ENCODE data around the gene KRTAP13-4. TPM values are rescaled to one million over a fixed set of nuclear protein-coding genes. Genes with fewer than 3 reads are reported as not detected.

Gene KRTAP13-4
- total and polyA plus RNA-seq, 2 donors: not detected

- Histone ChIP-seq H3K4me1 (ENCODE audit: insufficient read depth) (no peaks in the 10 kb centered on the region), H3K27ac (ENCODE audit: low read depth) (no peak overlapping the region), H3K4me3 (ENCODE audit: low read depth, low read length) (no peak overlapping the region), H3K36me3 (ENCODE audit: insufficient read depth) (no peaks in the 10 kb centered on the region)
- 57% methylated on average over 4 of the region's 4 CpGs for WGBS
- DNase-seq (ENCODE audit: extremely low spot score): no peak
Observed at GRCh38 chr21:30447056-30447455, 17.0 kb downstream of the KRTAP13-4 start.

GRCh38 chr21:30448514-30448913 is 18.5 kb downstream of the KRTAP13-4 start:
- 93% methylated on average over 3 of the region's 3 CpGs for WGBS
- Histone ChIP-seq H3K4me3 (ENCODE audit: low read depth, low read length) (no peak overlapping the region), H3K36me3 (ENCODE audit: insufficient read depth) (no peaks in the 10 kb centered on the region), H3K27ac (ENCODE audit: low read depth) (no peak overlapping the region), H3K4me1 (ENCODE audit: insufficient read depth) (no peaks in the 10 kb centered on the region)
- DNase-seq (ENCODE audit: extremely low spot score): no peak

GRCh38 chr21:30463713-30464112 is 33.7 kb downstream of the KRTAP13-4 start:
- Histone ChIP-seq H3K36me3 (ENCODE audit: insufficient read depth) (no peaks in the 10 kb centered on the region), H3K4me3 (ENCODE audit: low read depth, low read length) (no peak overlapping the region), H3K4me1 (ENCODE audit: insufficient read depth) (no peaks in the 10 kb centered on the region), H3K27ac (ENCODE audit: low read depth) (no peak overlapping the region)
- 50% methylated on average over 3 of the region's 3 CpGs for WGBS
- DNase-seq (ENCODE audit: extremely low spot score): no peak

- WGBS: 45% methylated on average over 6 of the region's 6 CpGs
- Histone ChIP-seq H3K4me3 (ENCODE audit: low read depth, low read length) (no peak overlapping the region), H3K36me3 (ENCODE audit: insufficient read depth) (no peaks in the 10 kb centered on the region), H3K4me1 (ENCODE audit: insufficient read depth) (no peaks in the 10 kb centered on the region), H3K27ac (ENCODE audit: low read depth) (no peak overlapping the region)
- DNase-seq (ENCODE audit: extremely low spot score): no peak
Observed at GRCh38 chr21:30468900-30469714, 39.1 kb downstream of the KRTAP13-4 start.

- H3K36me3 ChIP-seq (ENCODE audit: insufficient read depth): no peaks in the 10 kb centered on the region
- DNase-seq (ENCODE audit: extremely low spot score): peak; percentile 41
- 20% methylated on average over 3 of the region's 3 CpGs for WGBS
Observed at GRCh38 chr21:30478004-30478403, 48.0 kb downstream of the KRTAP13-4 start.

GRCh38 chr21:30479259-30479658 is 49.2 kb downstream of the KRTAP13-4 start:
- no peak overlapping the region for H3K4me3 ChIP-seq (ENCODE audit: low read depth, low read length)
- DNase-seq (ENCODE audit: extremely low spot score): no peak
- no peaks in the 10 kb centered on the region for H3K36me3 ChIP-seq (ENCODE audit: insufficient read depth)
- H3K4me1 ChIP-seq (ENCODE audit: insufficient read depth): no peaks in the 10 kb centered on the region
- 68% methylated on average over 4 of the region's 4 CpGs for WGBS
- H3K27ac ChIP-seq (ENCODE audit: low read depth): no peak overlapping the region

More at GRCh38 chr21:30478004-30478403, 48.0 kb downstream of the KRTAP13-4 start:
- Histone ChIP-seq H3K4me3 (ENCODE audit: low read depth, low read length) (no peak overlapping the region), H3K27ac (ENCODE audit: low read depth) (no peak overlapping the region), H3K4me1 (ENCODE audit: insufficient read depth) (no peaks in the 10 kb centered on the region)

GRCh38 chr21:30480145-30480544 is 50.1 kb downstream of the KRTAP13-4 start, which contains the start of gene KRTAP19-1:
TSS of gene KRTAP19-1 (minus strand) at chr21:30480367. CDS start at chr21:30480317, 50 bp downstream.
- no peaks in the 10 kb centered on the region for H3K4me1 ChIP-seq (ENCODE audit: insufficient read depth)
- 89% methylated on average over 7 of the region's 7 CpGs for WGBS
- no peak for DNase-seq (ENCODE audit: extremely low spot score)
- H3K36me3 ChIP-seq (ENCODE audit: insufficient read depth): no peaks in the 10 kb centered on the region
- no peak within 1 kb of the TSS for H3K27ac ChIP-seq (ENCODE audit: low read depth)
- no peak within 1 kb of the TSS for H3K4me3 ChIP-seq (ENCODE audit: low read depth, low read length)

Other genes with a start within 250 kb of the KRTAP13-4 start
- 1.6 TPM for gene CLDN8, start 214.1 kb upstream of the KRTAP13-4 start, total RNA-seq
- 0.04 TPM for gene CLDN8, start 214.1 kb upstream of the KRTAP13-4 start, polyA plus RNA-seq
- gene KRTAP24-1, start 147.3 kb upstream of the KRTAP13-4 start, total RNA-seq: not detected
- not detected for gene KRTAP24-1, start 147.3 kb upstream of the KRTAP13-4 start, polyA plus RNA-seq
- not detected for gene KRTAP25-1, start 140.7 kb upstream of the KRTAP13-4 start, total RNA-seq
- gene KRTAP25-1, start 140.7 kb upstream of the KRTAP13-4 start, polyA plus RNA-seq: not detected
- gene KRTAP26-1, start 109.9 kb upstream of the KRTAP13-4 start, total RNA-seq: not detected
- gene KRTAP26-1, start 109.9 kb upstream of the KRTAP13-4 start, polyA plus RNA-seq: not detected
- not detected for gene KRTAP27-1, start 92.5 kb upstream of the KRTAP13-4 start, total RNA-seq
- gene KRTAP27-1, start 92.5 kb upstream of the KRTAP13-4 start, polyA plus RNA-seq: not detected
- not detected for gene KRTAP23-1, start 81.6 kb upstream of the KRTAP13-4 start, total RNA-seq
- not detected for gene KRTAP23-1, start 81.6 kb upstream of the KRTAP13-4 start, polyA plus RNA-seq
- not detected for gene KRTAP13-2, start 57.9 kb upstream of the KRTAP13-4 start, total RNA-seq
- not detected for gene KRTAP13-2, start 57.9 kb upstream of the KRTAP13-4 start, polyA plus RNA-seq
- not detected for gene KRTAP13-1, start 34.2 kb upstream of the KRTAP13-4 start, total RNA-seq
- not detected for gene KRTAP13-1, start 34.2 kb upstream of the KRTAP13-4 start, polyA plus RNA-seq
- gene KRTAP13-3, start 4.3 kb upstream of the KRTAP13-4 start, total RNA-seq: not detected
- not detected for gene KRTAP13-3, start 4.3 kb upstream of the KRTAP13-4 start, polyA plus RNA-seq
- not detected for gene KRTAP15-1, start 10.1 kb downstream of the KRTAP13-4 start, total RNA-seq
- gene KRTAP15-1, start 10.1 kb downstream of the KRTAP13-4 start, polyA plus RNA-seq: not detected
- not detected for gene KRTAP19-1, start 50.1 kb downstream of the KRTAP13-4 start, total RNA-seq
- gene KRTAP19-1, start 50.1 kb downstream of the KRTAP13-4 start, polyA plus RNA-seq: not detected
- not detected for gene KRTAP19-2, start 57.2 kb downstream of the KRTAP13-4 start, total RNA-seq
- not detected for gene KRTAP19-2, start 57.2 kb downstream of the KRTAP13-4 start, polyA plus RNA-seq
- gene KRTAP19-3, start 61.8 kb downstream of the KRTAP13-4 start, total RNA-seq: not detected
- not detected for gene KRTAP19-3, start 61.8 kb downstream of the KRTAP13-4 start, polyA plus RNA-seq
- gene KRTAP19-4, start 66.9 kb downstream of the KRTAP13-4 start, total RNA-seq: not detected
- not detected for gene KRTAP19-4, start 66.9 kb downstream of the KRTAP13-4 start, polyA plus RNA-seq
- gene KRTAP19-5, start 71.9 kb downstream of the KRTAP13-4 start, total RNA-seq: not detected
- gene KRTAP19-5, start 71.9 kb downstream of the KRTAP13-4 start, polyA plus RNA-seq: not detected
- gene KRTAP19-6, start 111.6 kb downstream of the KRTAP13-4 start, total RNA-seq: not detected
- gene KRTAP19-6, start 111.6 kb downstream of the KRTAP13-4 start, polyA plus RNA-seq: not detected
- gene KRTAP19-7, start 131.1 kb downstream of the KRTAP13-4 start, total RNA-seq: not detected
- not detected for gene KRTAP19-7, start 131.1 kb downstream of the KRTAP13-4 start, polyA plus RNA-seq
- not detected for gene KRTAP22-2, start 160.2 kb downstream of the KRTAP13-4 start, total RNA-seq
- gene KRTAP22-2, start 160.2 kb downstream of the KRTAP13-4 start, polyA plus RNA-seq: not detected
- gene KRTAP6-3, start 162.2 kb downstream of the KRTAP13-4 start, total RNA-seq: not detected
- not detected for gene KRTAP6-3, start 162.2 kb downstream of the KRTAP13-4 start, polyA plus RNA-seq
- not detected for gene KRTAP6-2, start 168.7 kb downstream of the KRTAP13-4 start, total RNA-seq
- gene KRTAP6-2, start 168.7 kb downstream of the KRTAP13-4 start, polyA plus RNA-seq: not detected
- not detected for gene KRTAP22-1, start 170.9 kb downstream of the KRTAP13-4 start, total RNA-seq
- gene KRTAP22-1, start 170.9 kb downstream of the KRTAP13-4 start, polyA plus RNA-seq: not detected
- gene KRTAP6-1, start 183.7 kb downstream of the KRTAP13-4 start, total RNA-seq: not detected
- not detected for gene KRTAP6-1, start 183.7 kb downstream of the KRTAP13-4 start, polyA plus RNA-seq
- gene KRTAP20-1, start 186.2 kb downstream of the KRTAP13-4 start, total RNA-seq: not detected
- not detected for gene KRTAP20-1, start 186.2 kb downstream of the KRTAP13-4 start, polyA plus RNA-seq
- not detected for gene KRTAP20-4, start 190.4 kb downstream of the KRTAP13-4 start, total RNA-seq
- not detected for gene KRTAP20-4, start 190.4 kb downstream of the KRTAP13-4 start, polyA plus RNA-seq
- gene KRTAP20-2, start 205.0 kb downstream of the KRTAP13-4 start, total RNA-seq: not detected
- gene KRTAP20-2, start 205.0 kb downstream of the KRTAP13-4 start, polyA plus RNA-seq: not detected
- not detected for gene KRTAP20-3, start 212.6 kb downstream of the KRTAP13-4 start, total RNA-seq
- not detected for gene KRTAP20-3, start 212.6 kb downstream of the KRTAP13-4 start, polyA plus RNA-seq

Data from urinary bladder (tissue), 4 donors.